RWPE2 (cell line): ENCODE measurements around the gene RAPSN.

ENCODE experiments used
- ATAC-seq: fragments of 200-7000 bp; cut with Tn5 transposase; 3 replicates; pipeline ENCODE4 v1.9.1; 2021; ENCODE audit warnings: low read depth
- DNase-seq: peaks from one replicate; pipeline ENCODE4 v3.0.0-alpha.2; 2020; ENCODE audit warnings: low spot score
- H3K27ac ChIP-seq: fragments of 450-650 bp; 2 replicates; pipeline ENCODE4 v1.5.1; 2017; ENCODE audit warnings: mild to moderate bottlenecking; ENCODE audit not compliant: poor library complexity, severe bottlenecking
- H3K27me3 ChIP-seq: fragments of 250-450 bp; sonication (Bioruptor Pico); 2 replicates; pipeline ENCODE4 v1.5.1; 2021; ENCODE audit warnings: mild to moderate bottlenecking, moderate library complexity; ENCODE audit not compliant: insufficient read depth, poor library complexity, severe bottlenecking
- H3K36me3 ChIP-seq: fragments of 250-450 bp; sonication (Bioruptor Pico); 2 replicates; pipeline ENCODE4 v1.5.1; 2020; ENCODE audit warnings: low read depth, mild to moderate bottlenecking, moderate library complexity
- H3K4me1 ChIP-seq: fragments of 250-450 bp; sonication (Bioruptor Pico); 2 replicates; pipeline ENCODE4 v1.5.1; 2021; ENCODE audit warnings: mild to moderate bottlenecking, moderate library complexity; ENCODE audit not compliant: insufficient read depth, poor library complexity, severe bottlenecking
- H3K4me3 ChIP-seq: fragments of 250-450 bp; sonication (Bioruptor Pico); 2 replicates; pipeline ENCODE4 v1.5.1; 2021; ENCODE audit warnings: mild to moderate bottlenecking, moderate library complexity; ENCODE audit not compliant: severe bottlenecking
- H3K9me3 ChIP-seq: fragments of 250-450 bp; sonication (Bioruptor Pico); 2 replicates; pipeline ENCODE4 v1.5.1; 2021; ENCODE audit warnings: mild to moderate bottlenecking, moderate library complexity; ENCODE audit not compliant: severe bottlenecking
- CTCF ChIP-seq: fragments of 450-650 bp; IDR thresholded peaks from one replicate; pipeline ENCODE4 v1.5.1; 2017; ENCODE audit warnings: mild to moderate bottlenecking, moderate library complexity; ENCODE audit not compliant: poor library complexity, severe bottlenecking

The RAPSN gene

DNA sequence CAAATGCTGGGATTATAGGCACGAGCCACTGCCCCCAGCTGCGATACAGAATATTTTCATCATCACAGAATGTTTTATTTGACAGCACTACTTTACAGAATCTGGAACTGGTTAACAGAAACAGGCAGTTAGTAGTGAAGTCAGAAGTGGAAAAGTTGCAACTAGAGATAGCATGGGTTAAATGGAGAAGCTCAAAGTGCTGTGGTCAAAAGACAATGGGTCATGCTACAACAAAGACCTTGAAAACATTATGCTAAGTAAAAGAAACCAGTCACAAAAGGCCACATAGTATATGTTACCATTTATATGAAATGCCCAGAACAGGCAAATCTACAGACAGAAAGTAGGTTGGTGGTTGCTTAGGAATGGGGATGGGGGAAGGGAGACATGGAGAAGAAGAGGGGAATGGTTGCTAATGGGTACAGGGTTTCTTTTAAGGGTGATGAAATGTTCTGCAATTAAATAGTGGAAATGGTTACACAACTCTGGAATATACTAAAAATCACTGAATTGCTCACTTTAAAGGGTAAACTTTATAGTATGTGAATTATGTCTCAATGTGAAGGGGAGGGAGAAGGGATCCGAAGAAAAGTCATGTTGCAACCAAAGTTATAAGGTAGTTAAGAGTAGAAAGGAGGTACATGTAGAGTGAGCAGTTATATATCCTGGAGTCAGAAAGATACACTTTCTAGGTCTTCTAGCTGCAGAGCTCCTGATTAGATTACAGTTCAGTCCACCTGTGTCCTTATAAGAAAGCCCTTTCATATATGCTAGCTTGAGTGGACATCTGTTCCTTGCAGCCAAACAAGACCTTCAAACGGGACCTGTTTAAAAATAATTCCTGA lies 46.3 kb upstream of the RAPSN start:
- H3K27me3 ChIP-seq: no peaks in the 10 kb centered on the region
- TF ChIP-seq CTCF: no peak
- H3K4me3 ChIP-seq: no peak overlapping the region
- no peaks in the 10 kb centered on the region for H3K9me3 ChIP-seq
- DNase-seq (no peak), ATAC-seq (peak; percentile 29; the same call in 2 of the 3 replicates)
- peaks cover 81% of the 10 kb centered on the region for H3K36me3 ChIP-seq
- no peak overlapping the region for H3K27ac ChIP-seq
- H3K4me1 ChIP-seq: peaks cover 4% of the 10 kb centered on the region

GRCh38 chr11:47489395-47489755 lies 40.4 kb upstream of the RAPSN start:
- H3K9me3 ChIP-seq: no peaks in the 10 kb centered on the region
- peaks cover 75% of the 10 kb centered on the region for H3K36me3 ChIP-seq
- no peaks in the 10 kb centered on the region for H3K4me1 ChIP-seq
- no peak overlapping the region for H3K4me3 ChIP-seq
- H3K27me3 ChIP-seq: no peaks in the 10 kb centered on the region
- DNase-seq (no peak), ATAC-seq (no peak)
- no peak overlapping the region for H3K27ac ChIP-seq
- TF ChIP-seq CTCF: no peak

GRCh38 chr11:47488674-47489394 lies 39.9 kb upstream of the RAPSN start:
- ATAC-seq (no peak), DNase-seq (no peak)
- TF ChIP-seq CTCF: no peak
- peaks cover 75% of the 10 kb centered on the region for H3K36me3 ChIP-seq
- no peak overlapping the region for H3K27ac ChIP-seq
- no peaks in the 10 kb centered on the region for H3K27me3 ChIP-seq
- H3K9me3 ChIP-seq: no peaks in the 10 kb centered on the region
- no peaks in the 10 kb centered on the region for H3K4me1 ChIP-seq
- no peak overlapping the region for H3K4me3 ChIP-seq

GRCh38 chr11:47488111-47488510 lies 39.2 kb upstream of the RAPSN start:
- no peak for TF ChIP-seq CTCF
- H3K4me1 ChIP-seq: no peaks in the 10 kb centered on the region
- no peaks in the 10 kb centered on the region for H3K27me3 ChIP-seq
- peaks cover 79% of the 10 kb centered on the region for H3K36me3 ChIP-seq
- DNase-seq (no peak), ATAC-seq (no peak)
- H3K9me3 ChIP-seq: no peaks in the 10 kb centered on the region
- no peak overlapping the region for H3K4me3 ChIP-seq
- no peak overlapping the region for H3K27ac ChIP-seq
